Measurements from ENCODE around the gene CACNA2D3. TPM values are rescaled to one million over a fixed set of nuclear protein-coding genes. Genes with fewer than 3 reads are reported as not detected.

CACNA2D3 gene
- total RNA-seq, 1 donor from 2014 or later, result not detected

DNA sequence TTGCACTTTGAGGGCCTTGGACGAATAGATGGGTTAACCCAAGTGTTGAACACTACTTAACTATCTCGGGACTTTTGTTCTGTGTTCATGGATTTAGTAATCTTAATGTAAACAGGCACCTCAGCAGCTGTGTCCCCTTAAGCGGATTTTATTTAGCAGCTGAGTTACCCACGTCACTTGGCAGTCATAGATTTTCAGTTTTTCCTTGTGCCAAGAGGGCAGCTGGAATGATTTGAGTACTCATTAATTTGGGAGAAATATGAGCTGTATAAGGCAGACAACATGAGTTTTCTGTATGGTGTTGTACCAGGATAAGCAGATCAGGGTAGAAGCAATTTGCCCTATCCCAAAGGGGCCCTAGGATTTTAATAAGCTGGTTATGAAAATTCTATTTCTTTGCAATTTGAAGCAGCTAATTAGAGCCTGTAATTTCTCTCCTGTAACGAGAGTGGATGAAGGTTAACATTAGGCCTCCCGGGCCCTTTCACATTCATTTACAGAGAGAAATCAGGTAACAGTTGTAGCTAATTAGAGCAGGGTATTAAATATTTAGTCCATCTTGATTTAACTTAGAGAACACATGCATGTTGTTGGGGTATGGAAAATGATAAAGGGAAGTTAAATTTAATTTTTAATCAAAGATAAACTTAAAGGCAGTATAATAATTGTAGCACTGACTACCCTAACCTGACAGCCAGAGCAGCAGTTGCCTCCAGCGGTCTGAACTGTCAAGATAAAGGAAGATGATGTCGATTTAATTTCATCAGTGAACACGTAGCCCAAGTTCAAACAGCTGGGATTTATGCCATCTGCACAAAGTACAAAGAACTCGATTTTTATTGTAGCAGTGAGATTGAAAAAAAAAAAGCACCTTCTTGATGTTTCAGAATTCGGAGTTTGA is 611.0 kb downstream of the CACNA2D3 start:
- Histone ChIP-seq H3K79me2 (ENCODE audit: low read depth) (no peaks in the 10 kb centered on the region), H3K4me1 (peaks cover 6% of the 10 kb centered on the region), H3K4me3 (no peak overlapping the region), H3K9ac (no peak overlapping the region), H3F3A (ENCODE audit: low read depth) (no peaks in the 10 kb centered on the region), H3K9me3 (ENCODE audit: low read depth) (no peaks in the 10 kb centered on the region), H2AFZ (replicated peaks) (no peak overlapping the region), H3K36me3 (no peaks in the 10 kb centered on the region), H3K27me3 (no peaks in the 10 kb centered on the region), H4K20me1 (ENCODE audit: low read depth) (no peaks in the 10 kb centered on the region), H3K27ac (no peak overlapping the region), H3K4me2 (no peak overlapping the region)
- Mint-ChIP-seq H3K4me3 (no peak overlapping the region), H3K4me1 (peaks cover 27% of the 10 kb centered on the region), H3K27me3 (ENCODE audit: insufficient read depth, low read depth) (no peaks in the 10 kb centered on the region), H3K27ac (no peak overlapping the region), H3K36me3 (no peaks in the 10 kb centered on the region), H3K9me3 (peaks cover 15% of the 10 kb centered on the region)
- TF ChIP-seq EZH2phosphoT487 (IDR thresholded peaks at IDR 0.05), result no peak
- TF ChIP-seq EZH2 (IDR thresholded peaks at IDR 0.05), result no peak
- TF ChIP-seq, protein P1, sequence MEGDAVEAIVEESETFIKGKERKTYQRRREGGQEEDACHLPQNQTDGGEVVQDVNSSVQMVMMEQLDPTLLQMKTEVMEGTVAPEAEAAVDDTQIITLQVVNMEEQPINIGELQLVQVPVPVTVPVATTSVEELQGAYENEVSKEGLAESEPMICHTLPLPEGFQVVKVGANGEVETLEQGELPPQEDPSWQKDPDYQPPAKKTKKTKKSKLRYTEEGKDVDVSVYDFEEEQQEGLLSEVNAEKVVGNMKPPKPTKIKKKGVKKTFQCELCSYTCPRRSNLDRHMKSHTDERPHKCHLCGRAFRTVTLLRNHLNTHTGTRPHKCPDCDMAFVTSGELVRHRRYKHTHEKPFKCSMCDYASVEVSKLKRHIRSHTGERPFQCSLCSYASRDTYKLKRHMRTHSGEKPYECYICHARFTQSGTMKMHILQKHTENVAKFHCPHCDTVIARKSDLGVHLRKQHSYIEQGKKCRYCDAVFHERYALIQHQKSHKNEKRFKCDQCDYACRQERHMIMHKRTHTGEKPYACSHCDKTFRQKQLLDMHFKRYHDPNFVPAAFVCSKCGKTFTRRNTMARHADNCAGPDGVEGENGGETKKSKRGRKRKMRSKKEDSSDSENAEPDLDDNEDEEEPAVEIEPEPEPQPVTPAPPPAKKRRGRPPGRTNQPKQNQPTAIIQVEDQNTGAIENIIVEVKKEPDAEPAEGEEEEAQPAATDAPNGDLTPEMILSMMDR (IDR thresholded peaks at IDR 0.05), result no peak
- DNase-seq (ENCODE audit: low spot score), result no peak

DNA sequence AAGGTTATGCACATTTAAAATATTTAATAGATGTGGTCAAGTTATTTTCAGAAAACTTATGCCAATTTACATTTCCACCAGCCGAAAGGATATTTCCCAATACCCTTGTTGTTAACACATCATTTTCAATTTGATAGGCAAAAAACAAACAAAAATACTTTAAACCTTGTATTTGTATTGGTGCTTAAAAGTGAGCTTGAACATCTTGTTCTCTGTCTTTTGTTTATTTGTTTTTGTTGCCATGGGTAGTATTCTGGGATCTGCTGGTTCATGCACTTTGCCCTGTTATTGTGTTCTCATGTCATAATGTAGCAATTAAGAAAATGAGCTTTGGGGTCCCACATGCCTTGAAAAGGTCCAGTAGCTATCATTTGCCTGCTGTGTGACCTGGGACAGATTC is 614.1 kb downstream of the CACNA2D3 start:
- Histone ChIP-seq H3K4me1 (peaks cover 6% of the 10 kb centered on the region), H3K9me3 (ENCODE audit: low read depth) (no peaks in the 10 kb centered on the region), H4K20me1 (ENCODE audit: low read depth) (no peaks in the 10 kb centered on the region), H3K27me3 (no peaks in the 10 kb centered on the region), H3K36me3 (no peaks in the 10 kb centered on the region), H2AFZ (replicated peaks) (no peak overlapping the region), H3F3A (ENCODE audit: low read depth) (no peaks in the 10 kb centered on the region), H3K9ac (no peak overlapping the region), H3K79me2 (ENCODE audit: low read depth) (no peaks in the 10 kb centered on the region), H3K27ac (no peak overlapping the region), H3K4me2 (no peak overlapping the region), H3K4me3 (no peak overlapping the region)
- DNase-seq (ENCODE audit: low spot score), result no peak
- no peaks in the 10 kb centered on the region for H3K9me3 Mint-ChIP-seq
- peaks cover 27% of the 10 kb centered on the region for H3K4me1 Mint-ChIP-seq
- H3K27me3 Mint-ChIP-seq (ENCODE audit: insufficient read depth, low read depth), result peaks cover 3% of the 10 kb centered on the region
- no peak for TF ChIP-seq EZH2phosphoT487 (IDR thresholded peaks at IDR 0.05)
- TF ChIP-seq EZH2 (IDR thresholded peaks at IDR 0.05), result no peak
- TF ChIP-seq, protein P1 (IDR thresholded peaks at IDR 0.05), result no peak
- H3K36me3 Mint-ChIP-seq, result no peaks in the 10 kb centered on the region
- no peak overlapping the region for H3K27ac Mint-ChIP-seq
- no peak overlapping the region for H3K4me3 Mint-ChIP-seq

DNA sequence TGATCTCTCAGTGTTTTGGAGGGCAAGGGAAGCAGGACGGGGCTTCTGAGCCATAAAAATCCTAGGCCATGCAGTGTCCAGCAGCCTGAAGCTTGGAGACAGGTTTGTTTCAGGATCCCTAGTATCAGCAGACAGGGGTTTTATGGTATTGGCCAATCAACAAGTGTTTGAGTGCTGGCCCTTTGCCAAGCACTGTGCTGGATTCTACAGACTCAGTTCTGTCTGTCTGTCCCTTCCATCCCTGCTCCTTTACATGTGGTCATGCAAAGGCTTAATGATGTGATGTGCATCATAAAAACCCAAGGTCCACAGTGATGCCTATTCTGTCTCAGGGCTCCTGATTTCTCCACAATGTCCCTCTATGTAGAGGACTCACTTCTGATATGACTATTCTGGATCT is 621.4 kb downstream of the CACNA2D3 start:
- DNase-seq (ENCODE audit: low spot score), result no peak
- H3K27ac Mint-ChIP-seq, result no peak overlapping the region

More for the DNA sequence above, 621.4 kb downstream of the CACNA2D3 start:
- Histone ChIP-seq H3K9ac (no peak overlapping the region), H3K4me2 (no peak overlapping the region), H3K79me2 (ENCODE audit: low read depth) (no peaks in the 10 kb centered on the region), H3K4me3 (no peak overlapping the region), H3K36me3 (no peaks in the 10 kb centered on the region), H3K9me3 (ENCODE audit: low read depth) (no peaks in the 10 kb centered on the region), H2AFZ (replicated peaks) (no peak overlapping the region), H3F3A (ENCODE audit: low read depth) (no peaks in the 10 kb centered on the region), H3K27ac (no peak overlapping the region), H3K4me1 (no peaks in the 10 kb centered on the region), H3K27me3 (no peaks in the 10 kb centered on the region), H4K20me1 (ENCODE audit: low read depth) (no peaks in the 10 kb centered on the region)
- no peaks in the 10 kb centered on the region for H3K36me3 Mint-ChIP-seq
- TF ChIP-seq, protein P1 (IDR thresholded peaks at IDR 0.05), result no peak
- TF ChIP-seq EZH2 (IDR thresholded peaks at IDR 0.05) (no peak), EZH2phosphoT487 (IDR thresholded peaks at IDR 0.05) (no peak)
- H3K4me1 Mint-ChIP-seq, result no peaks in the 10 kb centered on the region
- H3K4me3 Mint-ChIP-seq, result no peak overlapping the region
- peaks cover 5% of the 10 kb centered on the region for H3K27me3 Mint-ChIP-seq (ENCODE audit: insufficient read depth, low read depth)
- H3K9me3 Mint-ChIP-seq, result no peaks in the 10 kb centered on the region
